Hematopoietic multipotent progenitor cell treated with erythropoietin and hydrocortisone succinate and interleukin-3 and kit ligand, for 17 days (in vitro differentiated cells): ENCODE measurements around the gene CA5A.
A peak's percentile ranks its signal among the peaks of the same experiment; 100 is the strongest.
"Not testable (repeated sequence)": the region's sequence is repeated elsewhere in the genome, so short reads cannot be mapped to it uniquely, and the experiment has no call there.

Experiments used
- DNase-seq: peaks from one replicate; pipeline ENCODE4 v3.0.0-alpha.2; 2015; ENCODE audit warnings: low spot score

CA5A gene

DNA sequence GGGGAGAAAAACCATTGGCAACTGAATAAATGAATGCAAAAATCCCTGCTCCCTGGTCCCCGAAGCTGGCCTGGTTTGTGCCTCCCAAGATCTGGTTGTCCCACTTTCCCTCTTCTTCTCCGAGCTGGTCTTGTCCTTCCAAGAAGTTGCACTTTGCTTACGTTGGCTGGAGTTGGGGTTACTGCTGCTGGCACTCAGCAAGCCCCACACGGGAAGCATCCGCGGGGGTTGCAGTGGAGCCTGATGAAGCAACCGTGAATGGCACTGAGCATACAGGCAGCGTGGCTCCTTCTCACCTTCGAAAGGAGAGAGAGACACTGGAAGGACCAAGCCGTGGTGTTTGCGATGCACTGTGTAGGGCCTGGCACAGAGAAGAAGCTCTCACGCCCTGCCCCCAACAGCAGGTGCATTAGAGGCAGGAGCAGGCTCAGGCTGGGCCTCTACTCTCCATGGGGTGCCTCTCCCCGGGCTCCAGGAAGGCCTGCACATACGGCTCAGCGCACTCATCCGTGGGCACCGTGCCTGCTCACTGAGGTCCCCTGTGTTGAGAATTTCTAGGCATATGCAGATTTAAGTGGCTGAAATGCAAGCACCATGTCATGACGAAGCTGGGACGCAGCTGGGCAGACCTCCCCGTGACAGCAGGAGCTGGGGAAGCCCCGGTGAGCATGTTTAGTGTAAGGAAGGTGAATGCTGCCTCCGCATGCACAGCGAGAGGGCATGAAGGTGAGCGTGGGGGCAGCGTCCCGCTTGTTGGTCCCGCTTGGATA, 12.1 kb downstream of the CA5A start:
- DNase-seq: no peak

DNA sequence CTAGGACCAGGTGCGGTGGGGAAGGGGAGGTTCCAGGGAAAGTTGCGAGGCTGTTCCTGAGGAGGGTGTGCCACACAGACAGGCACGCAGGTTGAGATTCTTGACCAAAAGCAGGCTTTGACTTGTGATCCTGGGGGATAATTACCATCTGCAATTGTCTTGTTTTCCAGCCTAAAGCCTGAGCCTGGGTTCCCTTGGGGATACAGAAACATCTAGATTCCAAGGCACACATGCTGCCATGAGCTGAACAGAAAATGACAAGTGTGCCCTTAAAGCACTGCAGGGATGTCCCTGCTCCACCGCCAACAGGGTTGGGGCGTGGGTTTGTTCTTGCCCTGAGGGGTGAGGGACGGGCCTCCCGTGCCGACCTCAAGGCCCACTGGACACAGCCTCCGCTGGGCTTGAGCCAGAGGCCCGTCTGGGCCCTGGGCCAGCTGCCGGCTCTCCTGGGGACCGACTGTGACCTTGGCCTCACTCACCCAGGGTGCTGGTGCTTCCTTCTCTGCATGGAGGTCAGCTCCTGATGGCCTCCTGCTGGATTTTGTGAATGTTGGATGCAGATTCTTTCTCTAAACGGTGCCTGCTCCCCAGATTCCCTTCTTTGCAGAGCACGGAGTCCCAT, 14.0 kb downstream of the CA5A start:
- DNase-seq: no peak

DNA sequence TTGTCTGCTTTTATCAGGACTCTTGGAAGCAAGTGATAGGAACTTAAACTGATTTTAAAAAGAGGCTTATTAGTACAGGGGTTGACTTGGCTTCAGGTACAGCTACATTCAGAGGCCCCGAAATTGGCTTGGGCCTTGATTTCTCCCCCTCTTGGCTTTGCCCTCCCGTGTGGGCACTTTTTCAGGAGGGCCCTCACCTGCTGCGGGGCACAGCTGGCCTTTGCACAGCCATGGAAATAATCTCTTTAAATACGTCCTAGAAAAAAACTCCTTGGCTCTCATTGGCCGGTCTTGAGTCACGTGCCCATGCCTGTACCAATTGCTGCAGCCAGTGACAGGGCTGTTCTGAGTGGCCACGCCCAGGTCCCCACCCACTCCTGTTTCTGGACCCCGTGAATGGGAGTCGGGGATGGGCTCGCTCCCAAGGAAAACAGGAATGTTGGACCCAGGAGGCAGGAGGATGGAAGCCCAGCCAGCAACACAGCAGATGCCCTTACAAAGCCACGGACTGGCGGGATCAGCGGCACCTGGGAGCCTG, 15.0 kb downstream of the CA5A start:
- no peak for DNase-seq

DNA sequence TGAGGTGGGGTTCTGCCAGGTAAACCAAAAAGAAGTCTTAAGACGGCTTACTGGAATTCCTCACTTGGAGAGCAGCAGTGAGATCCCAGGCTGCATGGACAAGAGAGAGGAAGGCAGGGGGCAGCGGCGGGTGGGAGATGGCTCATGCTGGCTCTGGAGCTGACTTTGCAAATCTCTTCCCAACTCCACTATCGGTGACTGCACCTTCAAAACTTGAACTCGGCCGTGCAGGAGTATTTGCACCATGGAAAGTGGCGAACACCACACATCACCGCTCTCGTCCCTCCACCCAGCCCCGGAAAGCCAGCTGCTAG, 16.7 kb downstream of the CA5A start:
- no peak for DNase-seq

DNA sequence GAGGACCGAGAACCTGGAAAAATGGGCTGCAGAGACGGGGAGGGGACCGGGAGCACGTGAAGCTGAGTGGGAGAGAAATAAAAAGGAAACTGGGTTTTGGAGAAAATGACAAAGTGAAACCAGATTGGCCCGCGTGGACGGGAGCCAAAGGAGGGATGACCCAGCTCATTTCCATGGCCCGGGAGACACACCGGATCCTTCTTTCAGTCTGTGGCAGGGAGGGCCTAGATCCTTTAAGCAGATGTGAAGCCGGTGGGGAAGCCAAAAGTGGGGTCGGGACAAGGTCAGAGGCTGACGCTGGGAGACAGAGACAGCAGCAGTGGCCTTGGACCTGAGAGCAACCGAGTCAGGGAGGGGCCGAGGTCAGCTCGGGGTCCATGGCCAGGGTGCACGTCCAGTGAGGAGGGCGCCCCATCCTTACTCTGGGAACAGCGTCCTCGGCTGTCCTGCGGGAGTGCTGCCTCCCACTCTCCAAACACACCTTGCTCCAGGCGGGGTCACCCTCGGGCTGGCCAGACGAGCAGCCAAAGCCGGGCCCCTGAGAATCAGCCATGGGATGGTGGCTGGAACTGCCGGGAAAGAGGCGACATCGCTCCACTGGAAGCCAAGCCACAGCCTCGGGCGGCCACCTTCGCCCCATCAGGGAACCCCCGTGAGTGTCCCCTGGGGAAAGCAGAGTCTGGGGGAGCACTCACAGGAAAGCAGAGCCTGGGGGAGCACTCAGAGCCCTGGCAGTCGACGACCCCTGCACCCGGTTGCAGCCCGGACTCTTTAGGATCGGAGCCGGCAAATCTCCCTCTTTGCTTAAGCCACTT, 17.3 kb downstream of the CA5A start:
- DNase-seq: no peak

DNA sequence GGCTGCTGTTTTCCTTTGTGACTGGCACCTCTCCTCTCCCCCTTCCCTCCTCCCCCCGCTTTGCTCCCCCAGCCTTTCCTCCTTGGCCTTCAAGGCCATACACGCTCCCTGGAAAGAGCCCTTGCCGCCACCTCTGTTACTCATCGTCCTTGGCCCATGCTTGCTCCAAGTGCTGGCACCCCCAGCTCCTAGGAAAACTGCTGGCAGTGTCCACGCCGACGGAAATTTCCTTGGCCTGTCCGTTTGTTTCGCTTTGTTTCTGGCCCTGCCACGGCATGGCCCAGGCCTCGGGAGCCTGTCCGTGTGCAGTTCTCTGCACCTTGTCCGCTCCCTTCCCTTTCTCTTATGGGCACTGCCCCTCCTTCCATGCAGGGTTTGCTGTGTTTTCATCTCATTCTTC, 18.0 kb downstream of the CA5A start:
- no peak for DNase-seq

DNA sequence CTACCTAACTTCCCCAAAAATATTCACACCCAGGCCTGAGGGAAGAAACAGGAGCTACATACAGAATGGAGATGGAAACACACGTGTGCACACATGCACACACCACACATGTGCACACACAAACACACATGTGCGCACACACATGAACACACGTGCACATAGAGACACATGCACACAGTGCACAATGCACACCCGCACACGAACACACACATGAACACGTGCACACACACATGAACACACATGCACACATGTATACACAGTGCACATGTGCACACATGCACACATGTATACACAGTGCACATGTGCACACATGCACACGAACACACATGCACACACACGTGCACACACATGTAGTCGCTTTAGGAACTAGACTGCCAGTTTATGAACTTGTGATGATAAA, 18.8 kb downstream of the CA5A start:
- DNase-seq: no peak

DNA sequence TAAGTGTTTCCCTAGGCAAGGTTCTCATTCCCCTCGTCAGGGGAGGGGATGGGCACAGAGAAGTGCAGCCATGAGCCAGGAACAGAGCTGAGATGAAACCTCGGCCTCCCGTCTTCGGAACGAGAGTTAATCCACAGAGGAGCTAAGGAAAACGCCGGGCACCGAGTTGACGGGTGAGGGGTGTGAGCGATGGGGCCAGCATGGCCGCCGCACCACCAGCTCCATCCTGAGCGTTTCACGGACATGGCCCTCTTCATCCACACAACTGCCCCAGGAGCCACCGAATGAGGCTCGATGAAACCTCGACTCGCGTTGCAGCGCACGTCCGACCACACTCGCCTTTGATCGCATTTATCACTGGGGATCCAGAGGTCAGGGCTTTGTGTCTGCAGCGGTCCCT, 21.5 kb downstream of the CA5A start:
- DNase-seq: no peak

DNA sequence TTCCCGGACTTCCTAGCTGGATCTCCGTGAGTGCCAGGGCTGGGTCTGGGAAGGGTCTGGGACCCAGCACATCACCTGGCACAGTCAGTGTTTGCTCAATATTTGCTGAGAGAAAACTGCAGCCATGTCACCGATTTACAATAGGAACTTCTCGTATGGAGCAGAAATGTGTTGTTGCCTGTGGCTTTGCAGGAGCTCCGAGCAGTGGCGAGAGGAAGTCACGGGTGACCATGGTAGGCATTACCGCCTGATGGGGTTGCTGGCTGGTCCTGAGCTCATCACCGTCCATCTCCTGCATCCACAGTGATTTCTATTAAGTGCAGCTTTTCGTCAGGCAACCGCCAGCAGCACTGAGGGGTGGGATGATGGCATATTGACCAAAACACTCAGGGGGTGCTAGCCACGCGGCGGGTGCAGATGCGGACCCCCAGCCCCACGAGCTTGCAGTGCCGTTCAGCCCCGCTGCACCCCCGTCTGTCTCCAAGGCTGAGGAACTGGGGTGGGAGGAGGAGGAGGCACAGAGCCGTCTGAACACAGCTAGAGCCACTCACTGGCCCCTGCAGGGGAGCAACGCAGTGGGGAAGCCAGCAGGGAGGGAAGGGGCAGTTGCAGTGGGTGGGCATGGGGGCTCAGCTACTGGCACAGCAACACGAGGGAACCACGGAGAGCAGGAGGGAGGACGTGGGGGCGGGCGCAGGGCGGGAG, 22.2 kb downstream of the CA5A start:
- not testable (repeated sequence) for DNase-seq

DNA sequence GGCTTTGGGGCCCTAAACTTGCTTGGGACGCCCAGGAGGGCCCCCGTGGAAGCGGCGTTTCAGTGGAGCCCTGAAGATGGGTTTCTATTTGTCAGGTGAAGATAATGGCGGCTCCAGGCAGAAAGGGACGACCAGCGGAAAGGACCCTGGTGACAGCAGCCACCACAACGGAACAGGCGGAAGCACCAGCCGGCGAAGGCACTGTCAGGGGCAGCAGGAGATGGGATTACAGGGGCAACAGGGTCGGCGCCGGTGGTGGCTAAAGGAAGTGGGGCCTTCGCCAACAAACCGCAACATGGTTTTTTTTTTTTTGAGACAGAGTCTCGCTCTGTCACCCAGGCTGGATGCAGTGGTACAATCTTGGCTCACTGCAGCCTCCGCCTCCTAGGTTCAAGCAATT, 23.6 kb downstream of the CA5A start:
- DNase-seq: not testable (repeated sequence)

DNA sequence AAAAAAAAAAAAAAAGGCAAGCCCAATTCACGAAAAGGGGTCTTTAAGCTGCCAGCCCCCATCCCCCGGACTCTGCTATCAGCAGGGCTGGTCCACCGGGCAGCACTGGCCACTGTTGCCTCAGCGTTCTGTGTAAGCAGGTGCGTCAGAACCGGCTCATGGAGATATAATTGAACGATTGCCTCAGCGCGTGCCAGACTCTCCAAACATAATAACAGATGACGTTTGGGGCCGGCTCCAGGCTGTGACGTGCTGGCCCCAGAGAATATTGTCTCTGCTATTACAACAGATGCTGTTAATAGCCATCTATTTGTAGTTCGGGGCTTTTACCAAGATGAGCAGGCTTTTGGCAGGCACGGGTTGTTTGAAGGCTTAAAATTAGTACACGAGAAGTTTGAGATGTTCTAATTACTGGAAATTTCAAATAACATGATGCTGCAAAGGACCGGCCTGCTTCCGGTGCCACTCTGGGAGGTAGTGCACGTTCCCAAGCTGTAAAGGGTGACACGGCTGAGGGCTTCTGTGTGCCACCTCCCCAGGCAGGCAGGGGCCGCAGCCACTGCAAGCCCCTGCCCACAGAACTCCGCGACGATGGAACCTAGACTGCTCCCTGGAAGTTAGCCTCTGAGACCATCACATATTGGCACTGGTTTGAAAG, 25.1 kb downstream of the CA5A start:
- not testable (repeated sequence) for DNase-seq

DNA sequence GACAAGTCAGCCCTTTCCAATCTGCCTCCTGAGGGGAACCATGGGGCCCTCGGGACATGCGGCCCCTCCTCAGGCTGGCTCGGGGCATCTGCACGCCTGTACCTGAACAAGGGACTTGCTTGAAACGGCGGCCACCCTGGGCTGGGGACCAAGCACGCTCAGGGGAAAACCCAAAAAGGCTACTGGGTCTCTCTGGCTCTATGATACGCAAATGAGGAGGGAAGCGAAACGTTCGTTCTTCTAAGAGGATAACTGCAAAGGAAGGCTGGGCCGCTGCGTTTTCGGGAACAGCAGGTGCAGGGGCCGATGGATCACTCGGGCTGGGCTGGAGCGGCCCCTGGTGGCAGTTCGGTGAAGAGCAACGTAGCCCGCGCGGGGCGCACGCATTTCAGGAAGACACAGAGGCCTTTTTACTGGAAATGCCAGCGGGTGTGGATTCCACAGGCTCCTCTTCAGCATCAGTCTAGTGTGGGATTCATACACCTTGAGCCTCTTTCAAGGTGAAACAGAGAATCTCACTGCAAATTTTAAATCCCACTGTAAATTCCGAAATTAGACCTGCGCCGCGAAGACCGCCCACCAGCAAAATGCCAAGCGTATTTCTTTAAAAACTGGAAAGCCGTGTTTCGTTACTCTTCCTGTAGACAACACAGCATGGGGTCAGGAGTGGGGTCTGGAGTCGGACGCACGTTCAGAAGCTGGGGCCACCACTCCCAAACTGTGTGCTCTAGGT, 27.0 kb downstream of the CA5A start:
- DNase-seq: peak; percentile 65

DNA sequence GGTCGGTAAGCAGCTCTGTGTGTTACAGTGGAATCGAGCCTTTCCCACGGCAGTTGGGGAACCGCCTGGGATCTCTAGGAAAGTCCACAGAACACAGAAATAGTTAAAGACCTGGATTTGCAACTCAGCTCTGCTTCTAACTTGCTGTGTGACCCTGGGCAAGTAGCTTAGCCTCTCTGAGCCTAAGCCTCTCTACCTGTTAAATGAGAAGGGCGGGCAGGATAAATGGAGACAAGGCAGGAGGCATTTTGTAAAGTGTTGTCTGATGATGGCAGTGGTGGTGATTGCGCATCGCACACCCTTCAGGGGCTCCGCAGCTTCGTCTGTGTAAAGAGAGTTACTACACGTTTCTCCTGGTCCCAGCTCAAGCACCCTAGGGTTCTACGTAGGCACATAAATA, 28.2 kb downstream of the CA5A start:
- DNase-seq: not testable (repeated sequence)

DNA sequence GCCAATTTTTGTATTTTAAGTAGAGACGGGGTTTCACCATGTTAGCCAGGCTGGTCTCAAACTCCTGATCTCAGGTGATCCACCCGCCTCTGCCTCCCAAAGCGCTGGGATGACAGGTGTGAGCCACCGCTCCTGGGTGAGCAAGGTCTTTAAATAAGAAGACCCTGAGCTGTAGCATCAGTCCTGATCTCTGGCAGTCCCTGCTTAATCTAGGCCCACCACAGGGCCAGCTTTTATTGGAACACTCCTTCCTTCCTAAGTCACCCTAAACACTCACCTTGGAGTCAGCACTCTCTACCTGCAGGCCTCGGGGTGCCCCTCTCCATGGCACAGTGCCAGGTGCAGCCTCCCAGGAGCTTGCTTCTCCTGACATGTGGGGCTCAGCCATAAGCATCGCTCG, 30.8 kb downstream of the CA5A start:
- DNase-seq: not testable (repeated sequence)

DNA sequence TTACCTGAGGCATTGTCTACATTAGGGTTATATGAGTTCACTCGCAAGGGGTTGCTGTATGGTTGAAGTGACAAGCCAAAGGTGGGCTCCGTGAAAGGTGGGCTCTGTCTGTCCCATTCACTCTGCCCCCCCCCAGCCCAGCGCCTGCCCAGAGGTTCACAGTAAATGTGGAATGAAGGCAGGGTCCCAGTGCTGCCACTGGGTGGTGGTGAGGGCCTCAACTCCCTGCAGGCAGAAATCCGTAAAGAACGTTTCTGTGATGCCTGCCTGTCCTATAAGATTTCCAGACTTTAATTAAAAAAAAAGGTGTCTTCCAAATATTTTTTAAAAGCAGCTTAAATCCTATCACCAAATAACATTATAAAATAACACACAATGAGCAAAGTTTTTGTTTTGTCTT, 31.4 kb downstream of the CA5A start:
- not testable (repeated sequence) for DNase-seq

DNA sequence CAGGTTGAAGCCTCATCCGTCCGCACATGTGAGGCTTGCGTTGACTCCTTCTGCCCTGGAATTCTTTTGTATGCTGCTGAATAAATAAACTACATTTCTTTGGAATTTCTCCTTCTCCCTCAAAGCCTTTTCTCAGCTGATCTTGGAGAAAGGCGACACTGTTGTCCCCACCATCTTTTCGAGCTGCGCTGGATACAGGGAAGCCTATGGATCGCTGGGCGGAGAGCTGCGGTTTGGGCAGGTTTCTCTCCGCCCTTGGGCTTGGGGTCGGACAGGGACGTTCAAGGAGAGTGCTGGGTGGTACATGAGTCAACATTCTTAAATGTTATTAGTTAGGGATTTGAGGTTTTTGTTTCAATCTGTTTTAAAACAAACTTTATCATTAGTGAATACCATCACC, 35.8 kb downstream of the CA5A start:
- DNase-seq: not testable (repeated sequence)

DNA sequence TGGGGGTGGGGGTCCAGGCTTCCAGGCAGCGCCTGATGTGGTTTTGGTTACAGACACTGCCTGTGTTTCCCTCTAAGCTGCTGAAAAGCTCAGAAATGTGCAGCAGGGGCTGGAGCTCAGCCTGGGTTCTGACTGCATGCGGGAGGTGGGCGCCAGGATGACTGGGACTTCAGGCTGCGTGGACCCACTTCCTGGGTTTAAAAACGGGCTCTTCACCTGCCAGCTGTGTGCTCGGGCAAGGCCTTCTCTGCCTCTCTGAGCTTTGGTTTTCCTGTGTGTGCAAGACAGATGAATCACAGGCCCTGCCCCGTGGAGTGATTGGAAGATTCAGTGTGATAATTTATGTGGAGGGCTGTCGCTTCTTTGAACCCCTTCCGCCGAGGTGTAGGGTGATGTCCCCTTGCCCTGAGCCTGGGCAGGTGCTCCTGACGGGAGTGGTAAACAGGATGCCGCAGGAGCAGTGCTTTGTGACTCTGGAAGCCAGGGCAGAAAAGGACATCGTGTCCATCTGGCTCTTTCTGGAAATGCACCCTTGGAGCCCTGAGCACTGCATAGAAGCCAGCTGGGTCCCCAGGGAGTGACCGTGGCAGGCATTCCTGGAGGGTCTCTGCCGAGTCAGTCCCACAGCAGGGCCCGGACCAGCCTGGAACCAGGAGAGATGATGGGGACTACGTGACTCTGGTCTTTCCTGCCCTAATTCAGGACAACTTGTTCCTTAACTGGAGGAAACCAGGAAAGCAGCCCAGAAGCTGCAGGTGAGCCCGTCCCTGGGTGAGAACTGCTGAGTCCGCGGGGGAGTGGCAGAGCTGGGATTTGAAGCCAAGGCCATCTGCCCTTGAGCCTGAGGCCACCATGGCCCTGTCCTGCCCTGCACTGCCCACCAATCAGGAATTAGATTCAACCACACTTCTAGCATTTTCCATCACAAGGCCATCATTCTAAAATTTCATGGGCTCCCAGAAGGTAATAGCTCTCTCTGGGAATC, 38.5 kb downstream of the CA5A start:
- DNase-seq: no peak

DNA sequence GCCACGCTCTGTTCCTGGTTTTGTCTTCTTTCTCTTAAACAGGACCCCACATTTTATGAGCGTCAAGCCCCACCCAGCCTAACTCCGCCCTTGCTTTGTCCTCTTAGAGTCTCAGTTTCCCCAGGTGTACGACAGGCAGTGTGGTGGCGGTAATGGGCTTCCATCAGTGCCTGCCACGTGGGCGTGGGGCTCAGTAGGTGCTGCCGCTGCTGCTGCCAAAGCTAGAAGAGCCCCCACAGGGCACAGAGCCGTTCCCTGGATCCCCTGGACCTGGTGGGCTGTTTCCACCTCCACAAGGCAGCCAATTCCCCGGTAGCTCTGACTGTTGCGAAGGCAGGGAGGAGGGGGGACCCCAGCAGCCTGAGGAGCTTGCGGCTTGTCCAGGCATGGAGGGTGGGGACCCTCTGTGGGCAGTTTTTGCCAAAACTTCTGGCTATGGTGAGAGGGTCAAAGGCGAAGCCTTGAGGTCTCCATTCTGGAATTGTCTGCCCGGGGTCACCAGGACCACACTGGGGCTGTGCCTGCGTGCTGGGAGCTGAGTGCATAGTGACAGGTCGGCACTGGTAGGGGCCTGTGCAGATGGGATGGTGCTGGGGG, 39.3 kb downstream of the CA5A start:
- DNase-seq: not testable (repeated sequence)

DNA sequence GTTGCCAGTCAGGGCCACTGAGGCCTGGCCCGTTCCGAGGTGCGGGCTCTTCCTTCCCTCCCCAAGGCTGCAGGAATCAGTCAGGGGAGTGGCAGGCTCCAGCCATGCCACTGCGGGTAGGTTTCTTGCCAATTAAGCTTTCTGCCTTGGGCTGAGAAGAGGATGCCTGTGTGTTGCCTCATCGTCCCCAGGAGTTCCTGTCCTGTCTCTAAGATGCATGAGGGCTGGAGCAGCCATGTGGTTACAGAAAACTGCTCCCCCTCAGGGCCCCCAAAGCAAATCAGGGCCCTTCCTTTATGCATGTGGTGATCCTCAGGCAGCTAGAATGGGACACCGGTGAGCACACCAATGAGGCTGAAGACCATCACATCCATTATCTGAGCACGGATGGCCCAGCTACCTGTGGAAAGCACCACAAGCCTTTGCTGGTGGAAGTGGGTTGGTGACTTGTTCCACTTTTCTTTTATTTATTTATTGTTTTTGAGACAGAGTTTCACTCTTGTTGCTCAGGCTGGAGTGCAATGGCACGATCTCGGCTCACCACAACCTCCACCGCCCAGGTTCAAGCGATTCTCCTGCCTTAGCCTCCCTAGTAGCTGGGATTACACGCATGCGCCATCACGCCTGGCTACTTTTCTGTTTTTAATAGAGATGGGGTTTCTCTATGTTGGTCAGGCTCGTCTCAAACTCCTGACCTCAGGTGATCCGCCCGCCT, 40.0 kb downstream of the CA5A start:
- DNase-seq: not testable (repeated sequence)
